Small intestine (tissue), 7 donors: ENCODE measurements around the gene GPR4. TPM values are rescaled to one million over a fixed set of nuclear protein-coding genes. Genes with fewer than 3 reads are reported as not detected.

ENCODE experiments used
- DNase-seq, 2 donors: peaks; one replicate each; pipeline versions ENCODE4 v3.0.0 to v3.0.0-alpha.2; 2013
- FAIRE-seq: peaks from 2 replicates; lab custom pipeline; 2012; peaks lifted over from hg19 to GRCh38; lab: Jason Lieb, UNC
- H3K27ac ChIP-seq, 3 donors: one replicate each; pipeline ENCODE4 v1.5.1; 2013; ENCODE audit warnings: low read length in 2 of 3, mild to moderate bottlenecking in 2 of 3, control low read depth in 1 of 3, inconsistent platforms in 1 of 3, low read depth in 1 of 3, moderate library complexity in 1 of 3
- H3K27me3 ChIP-seq, 3 donors: one replicate each; pipeline ENCODE4 v1.6.1; 2013; ENCODE audit warnings: low read length in 3 of 3, inconsistent platforms in 1 of 3; ENCODE audit not compliant: control insufficient read depth in 3 of 3, insufficient read depth in 3 of 3
- H3K36me3 ChIP-seq, 3 donors: one replicate each; pipeline ENCODE4 v1.6.1; 2013; ENCODE audit warnings: low read length in 3 of 3, inconsistent platforms in 1 of 3, low read depth in 1 of 3, mild to moderate bottlenecking in 1 of 3, moderate library complexity in 1 of 3; ENCODE audit not compliant: control insufficient read depth in 3 of 3, insufficient read depth in 2 of 3
- H3K4me1 ChIP-seq, 3 donors: one replicate each; pipeline ENCODE4 v1.6.1; 2013; ENCODE audit warnings: low read length in 2 of 3, inconsistent platforms in 1 of 3, low read depth in 1 of 3, mild to moderate bottlenecking in 1 of 3, moderate library complexity in 1 of 3; ENCODE audit not compliant: control insufficient read depth in 3 of 3, insufficient read depth in 2 of 3
- H3K4me3 ChIP-seq, 3 donors: one replicate each; pipeline ENCODE4 v1.5.1; 2013; ENCODE audit warnings: low read length in 3 of 3, control low read depth in 1 of 3, inconsistent platforms in 1 of 3, low read depth in 1 of 3, mild to moderate bottlenecking in 1 of 3, moderate library complexity in 1 of 3
- H3K9me3 ChIP-seq, 2 donors: one replicate each; pipeline ENCODE4 v1.6.1; 2013; ENCODE audit warnings: low read depth in 1 of 2, low read length in 1 of 2; ENCODE audit not compliant: control insufficient read depth in 2 of 2, insufficient read depth in 1 of 2
- WGBS, 3 donors: extraction: QIAGEN DNeasy Blood & Tissue Kit; methylation state at CpG; one replicate each; pipeline ENCODE4 v1.1.7; 2013; 5-methylcytosine and 5-hydroxymethylcytosine counted together
- polyA plus RNA-seq, 4 donors: library from polyadenylated mRNA; stranded (reverse) in 3 of 4; unstranded in 1 of 4; fragments of 200-250 nt in 3 of 4; fragments of 120-200 nt in 1 of 4; gene quantifications; one replicate each; pipeline versions ENCODE4 v1.2.1 to v1.2.3, GENCODE V29; 2013
- donor health status: healthy with polysubstance abuse.
- donor health status: control.
- donor health status: control.
- donor health status: Bipolar disorder and iron deficiency.
- donor health status: healthy.

The GPR4 gene
- polyA plus RNA-seq, 4 donors: 0.22 to 3.8 (median 0.51) TPM

GRCh38 chr19:45547965-45548609, 53.9 kb downstream of the GPR4 start:
- Histone ChIP-seq H3K27ac (no peak overlapping the region), H3K4me3 (no peak overlapping the region), H3K36me3 (peaks cover 0 to 19% (median 0%) of the 10 kb centered on the region in 3 donors), H3K4me1 (no peaks in the 10 kb centered on the region), H3K27me3 (no peaks in the 10 kb centered on the region), H3K9me3 (no peaks in the 10 kb centered on the region)
- 75 to 86% (median 82%) methylated on average over 9 of the region's 9 CpGs for WGBS, 3 donors
- FAIRE-seq: no peak
- DNase-seq: peak in 1 of 2 donors; percentile 46

GRCh38 chr19:45547211-45547770, 54.7 kb downstream of the GPR4 start:
- Histone ChIP-seq H3K27me3 (no peaks in the 10 kb centered on the region), H3K27ac (no peak overlapping the region), H3K4me3 (no peak overlapping the region), H3K36me3 (peaks cover 0 to 15% (median 0%) of the 10 kb centered on the region in 3 donors), H3K4me1 (no peaks in the 10 kb centered on the region), H3K9me3 (no peaks in the 10 kb centered on the region)
- FAIRE-seq: no peak
- DNase-seq: no peak
- WGBS, 3 donors: 86 to 92% (median 90%) methylated on average over 10 of the region's 10 CpGs

GRCh38 chr19:45542234-45542668, 59.8 kb downstream of the GPR4 start:
- FAIRE-seq (no peak), DNase-seq (no peak)
- H3K4me3 ChIP-seq: no peak overlapping the region
- H3K4me1 ChIP-seq: no peaks in the 10 kb centered on the region
- no peaks in the 10 kb centered on the region for H3K27me3 ChIP-seq
- WGBS, 3 donors: 66 to 77% (median 77%) methylated on average over 7 of the region's 7 CpGs
- H3K9me3 ChIP-seq: peaks cover 0 to 5% of the 10 kb centered on the region in 2 donors
- no peaks in the 10 kb centered on the region for H3K36me3 ChIP-seq
- no peak overlapping the region for H3K27ac ChIP-seq

Other genes starting within 250 kb of the GPR4 start
- gene ERCC2, start 231.6 kb downstream of the GPR4 start, polyA plus RNA-seq: 10 to 100 TPM in 2 of 4 donors, 1 to 10 TPM in 2; 3.4 to 20.3 (median 7.9) TPM
- 10 to 100 TPM; 12.7 to 30.5 (median 21.3) TPM for gene PPP1R13L, start 197.1 kb downstream of the GPR4 start, polyA plus RNA-seq
- 1 to 10 TPM in 2 of 4 donors, under 1 TPM in 2; 0.27 to 4.1 (median 1.9) TPM for gene POLR1G, start 195.6 kb downstream of the GPR4 start, polyA plus RNA-seq
- gene ERCC1, start 178.3 kb downstream of the GPR4 start, polyA plus RNA-seq: 10 to 100 TPM; 30.3 to 55.0 (median 37.5) TPM
- 10 to 100 TPM in 2 of 4 donors, 1 to 10 TPM in 1, under 1 TPM in 1; 0.89 to 82.1 (median 10.6) TPM for gene FOSB, start 134.2 kb downstream of the GPR4 start, polyA plus RNA-seq
- gene RTN2, start 105.2 kb downstream of the GPR4 start, polyA plus RNA-seq: 1 to 10 TPM; 1.6 to 9.1 (median 2.7) TPM
- gene PPM1N, start 103.8 kb downstream of the GPR4 start, polyA plus RNA-seq: 1 to 10 TPM in 3 of 4 donors, under 1 TPM in 1; 0.65 to 1.9 (median 1.5) TPM
- gene VASP, start 94.7 kb downstream of the GPR4 start, polyA plus RNA-seq: 100 to 1,000 TPM in 2 of 4 donors, 10 to 100 TPM in 2; 50.4 to 132 (median 111) TPM
- gene OPA3, start 17.4 kb downstream of the GPR4 start, polyA plus RNA-seq: 1 to 10 TPM; 4.5 to 9.4 (median 6.4) TPM
- gene EML2, start 37.2 kb upstream of the GPR4 start, polyA plus RNA-seq: 10 to 100 TPM; 18.9 to 39.9 (median 20.8) TPM
- gene GIPR, start 66.0 kb upstream of the GPR4 start, polyA plus RNA-seq: 1 to 10 TPM in 2 of 4 donors, under 1 TPM in 2; 0.67 to 9.1 (median 0.97) TPM
- 100 to 1,000 TPM; 209 to 422 (median 250) TPM for gene SNRPD2, start 89.7 kb upstream of the GPR4 start, polyA plus RNA-seq
- 1 to 10 TPM; 4.1 to 8.7 (median 5.5) TPM for gene QPCTL, start 90.5 kb upstream of the GPR4 start, polyA plus RNA-seq
- 10 to 100 TPM in 1 of 4 donors, 1 to 10 TPM in 3; 5.4 to 16.6 (median 9.3) TPM for gene FBXO46, start 128.7 kb upstream of the GPR4 start, polyA plus RNA-seq
- gene MEIOSIN, start 131.2 kb upstream of the GPR4 start, polyA plus RNA-seq: not detected
- 10 to 100 TPM in 1 of 4 donors, 1 to 10 TPM in 3; 1.6 to 12.4 (median 6.3) TPM for gene SIX5, start 167.0 kb upstream of the GPR4 start, polyA plus RNA-seq
- gene DMPK, start 180.3 kb upstream of the GPR4 start, polyA plus RNA-seq: 10 to 100 TPM; 12.7 to 42.2 (median 21.6) TPM
- gene DMWD, start 190.6 kb upstream of the GPR4 start, polyA plus RNA-seq: 10 to 100 TPM in 2 of 4 donors, 1 to 10 TPM in 2; 4.6 to 20.9 (median 11.9) TPM
- under 1 TPM in 2 of 4 donors, not detected in 2; 0.01 to 0.07 TPM for gene RSPH6A, start 213.1 kb upstream of the GPR4 start, polyA plus RNA-seq